Vagina (tissue), 2 donors: ENCODE measurements around the gene MEF2B.

Source experiments
- CTCF ChIP-seq, 3 experiments: fragments of 450-650 bp in 2 of 3; fragments of 200-600 bp in 1 of 3; sonication (generic) in 1 of 3; IDR thresholded peaks; one replicate each; pipeline ENCODE4 v1.5.1; 2017 to 2019; ENCODE audit warnings: antibody characterized with exemption in 3 of 3, mild to moderate bottlenecking in 2 of 3, moderate library complexity in 2 of 3
- POLR2AphosphoS5 ChIP-seq, 2 donors: sonication (generic); formaldehyde crosslinking; IDR thresholded peaks; one replicate each; pipeline ENCODE4 v1.9.0; 2017; ENCODE audit warnings: antibody characterized with exemption in 2 of 2, mild to moderate bottlenecking in 2 of 2, low read depth in 1 of 2; ENCODE audit not compliant: insufficient read depth in 1 of 2

- TF ChIP-seq CTCF (IDR thresholded peaks at IDR 0.05), result no peak
- no peak for TF ChIP-seq POLR2AphosphoS5 (IDR thresholded peaks at IDR 0.05; ENCODE audit: insufficient read depth in 1 of 2, low read depth in 1 of 2)
Measured at GRCh38 chr19:19169236-19170052, 619 bp downstream of the MEF2B start.
